WTC11 (cell line): ENCODE data around the gene AVL9.

ENCODE experiments used
- IRF2 ChIP-seq: sonication (generic); formaldehyde crosslinking; IDR thresholded peaks from 2 replicates; pipeline ENCODE4 v1.8.0; 2022; ENCODE audit warnings: low read depth, missing genetic modification reagents, borderline replicate concordance
- TEAD4 ChIP-seq: sonication (generic); formaldehyde crosslinking; IDR thresholded peaks from 2 replicates; pipeline ENCODE4 v1.8.0; 2022; ENCODE audit warnings: mild to moderate bottlenecking, missing genetic modification reagents
- TP53 ChIP-seq: sonication (generic); formaldehyde crosslinking; IDR thresholded peaks from 2 replicates; pipeline ENCODE4 v1.8.1; 2023; ENCODE audit warnings: mild to moderate bottlenecking, missing genetic modification reagents
- ZNF138 ChIP-seq: sonication (generic); formaldehyde crosslinking; conservative IDR thresholded peaks from 2 replicates; pipeline ENCODE4 v1.8.1; 2022; ENCODE audit warnings: mild to moderate bottlenecking, moderate library complexity, missing genetic modification reagents
- ZNF263 ChIP-seq: sonication (generic); formaldehyde crosslinking; IDR thresholded peaks from 2 replicates; pipeline ENCODE4 v1.8.1; 2022; ENCODE audit warnings: low read depth, mild to moderate bottlenecking, moderate library complexity, missing genetic modification reagents
- TF ChIP-seq, protein P1 (sequence below): sonication (generic); formaldehyde crosslinking; IDR thresholded peaks from 2 replicates; pipeline ENCODE4 v1.8.1; 2023; ENCODE audit warnings: mild to moderate bottlenecking, missing genetic modification reagents, moderate library complexity
- TF ChIP-seq, protein P2 (sequence below): sonication (generic); formaldehyde crosslinking; conservative IDR thresholded peaks from 2 replicates; pipeline ENCODE4 v1.8.1; 2023; ENCODE audit warnings: mild to moderate bottlenecking, low read depth, missing genetic modification reagents, moderate library complexity
- TF ChIP-seq, protein P3 (sequence below): sonication (generic); formaldehyde crosslinking; IDR thresholded peaks from 2 replicates; pipeline ENCODE4 v1.8.0; 2023; ENCODE audit warnings: mild to moderate bottlenecking, missing genetic modification reagents
- TF ChIP-seq, protein P4 (sequence below): fragments of 200-600 bp; IDR thresholded peaks from 2 replicates; pipeline ENCODE4 v1.8.0; 2022; ENCODE audit warnings: antibody characterized with exemption
- TF ChIP-seq, protein P5 (sequence below): sonication (generic); formaldehyde crosslinking; IDR thresholded peaks from 2 replicates; pipeline ENCODE4 v1.8.0; 2022; ENCODE audit warnings: mild to moderate bottlenecking, missing genetic modification reagents
- TF ChIP-seq, protein P6 (sequence below): sonication (generic); formaldehyde crosslinking; IDR thresholded peaks from 2 replicates; pipeline ENCODE4 v1.8.0; 2022; ENCODE audit warnings: mild to moderate bottlenecking, missing genetic modification reagents
- TF ChIP-seq, protein P7 (sequence below): sonication (generic); formaldehyde crosslinking; IDR thresholded peaks from 2 replicates; pipeline ENCODE4 v1.8.0; 2023; ENCODE audit warnings: missing genetic modification reagents, mild to moderate bottlenecking, borderline replicate concordance
- TF ChIP-seq, protein P8 (sequence below): sonication (generic); formaldehyde crosslinking; IDR thresholded peaks from 2 replicates; pipeline ENCODE4 v1.8.1; 2022; ENCODE audit warnings: mild to moderate bottlenecking, missing genetic modification reagents, moderate library complexity, borderline replicate concordance
- TF ChIP-seq, protein P9 (sequence below): sonication (generic); formaldehyde crosslinking; IDR thresholded peaks from 2 replicates; pipeline ENCODE4 v1.8.1; 2022; ENCODE audit warnings: missing genetic modification reagents, borderline replicate concordance

DNA sequence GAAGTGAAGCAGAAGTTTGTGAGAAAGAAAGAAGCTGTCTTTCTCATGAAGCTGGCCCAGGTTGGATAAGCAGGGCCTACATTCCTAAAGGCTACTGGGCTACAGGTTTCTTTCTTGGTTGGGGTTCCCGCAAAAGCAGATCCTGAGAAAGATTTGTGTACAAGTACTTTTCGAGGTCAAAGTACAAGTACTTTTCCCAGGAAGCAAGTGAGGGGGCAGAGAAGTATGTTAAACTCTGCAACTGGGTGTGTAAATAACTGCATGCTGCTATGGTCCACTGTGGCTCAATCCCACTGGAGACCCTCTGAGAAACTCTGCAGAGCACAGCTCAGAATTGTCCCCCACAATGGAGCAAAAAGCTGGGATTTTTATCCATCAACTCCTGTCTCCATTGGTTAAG, 33.8 kb upstream of the AVL9 start:
- TF ChIP-seq, protein P1, sequence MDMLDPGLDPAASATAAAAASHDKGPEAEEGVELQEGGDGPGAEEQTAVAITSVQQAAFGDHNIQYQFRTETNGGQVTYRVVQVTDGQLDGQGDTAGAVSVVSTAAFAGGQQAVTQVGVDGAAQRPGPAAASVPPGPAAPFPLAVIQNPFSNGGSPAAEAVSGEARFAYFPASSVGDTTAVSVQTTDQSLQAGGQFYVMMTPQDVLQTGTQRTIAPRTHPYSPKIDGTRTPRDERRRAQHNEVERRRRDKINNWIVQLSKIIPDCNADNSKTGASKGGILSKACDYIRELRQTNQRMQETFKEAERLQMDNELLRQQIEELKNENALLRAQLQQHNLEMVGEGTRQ (CRISPR knock-in tag), result no peak
- TF ChIP-seq, protein P2, sequence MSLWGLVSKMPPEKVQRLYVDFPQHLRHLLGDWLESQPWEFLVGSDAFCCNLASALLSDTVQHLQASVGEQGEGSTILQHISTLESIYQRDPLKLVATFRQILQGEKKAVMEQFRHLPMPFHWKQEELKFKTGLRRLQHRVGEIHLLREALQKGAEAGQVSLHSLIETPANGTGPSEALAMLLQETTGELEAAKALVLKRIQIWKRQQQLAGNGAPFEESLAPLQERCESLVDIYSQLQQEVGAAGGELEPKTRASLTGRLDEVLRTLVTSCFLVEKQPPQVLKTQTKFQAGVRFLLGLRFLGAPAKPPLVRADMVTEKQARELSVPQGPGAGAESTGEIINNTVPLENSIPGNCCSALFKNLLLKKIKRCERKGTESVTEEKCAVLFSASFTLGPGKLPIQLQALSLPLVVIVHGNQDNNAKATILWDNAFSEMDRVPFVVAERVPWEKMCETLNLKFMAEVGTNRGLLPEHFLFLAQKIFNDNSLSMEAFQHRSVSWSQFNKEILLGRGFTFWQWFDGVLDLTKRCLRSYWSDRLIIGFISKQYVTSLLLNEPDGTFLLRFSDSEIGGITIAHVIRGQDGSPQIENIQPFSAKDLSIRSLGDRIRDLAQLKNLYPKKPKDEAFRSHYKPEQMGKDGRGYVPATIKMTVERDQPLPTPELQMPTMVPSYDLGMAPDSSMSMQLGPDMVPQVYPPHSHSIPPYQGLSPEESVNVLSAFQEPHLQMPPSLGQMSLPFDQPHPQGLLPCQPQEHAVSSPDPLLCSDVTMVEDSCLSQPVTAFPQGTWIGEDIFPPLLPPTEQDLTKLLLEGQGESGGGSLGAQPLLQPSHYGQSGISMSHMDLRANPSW (CRISPR knock-in tag), result no peak
- TF ChIP-seq, protein P3, sequence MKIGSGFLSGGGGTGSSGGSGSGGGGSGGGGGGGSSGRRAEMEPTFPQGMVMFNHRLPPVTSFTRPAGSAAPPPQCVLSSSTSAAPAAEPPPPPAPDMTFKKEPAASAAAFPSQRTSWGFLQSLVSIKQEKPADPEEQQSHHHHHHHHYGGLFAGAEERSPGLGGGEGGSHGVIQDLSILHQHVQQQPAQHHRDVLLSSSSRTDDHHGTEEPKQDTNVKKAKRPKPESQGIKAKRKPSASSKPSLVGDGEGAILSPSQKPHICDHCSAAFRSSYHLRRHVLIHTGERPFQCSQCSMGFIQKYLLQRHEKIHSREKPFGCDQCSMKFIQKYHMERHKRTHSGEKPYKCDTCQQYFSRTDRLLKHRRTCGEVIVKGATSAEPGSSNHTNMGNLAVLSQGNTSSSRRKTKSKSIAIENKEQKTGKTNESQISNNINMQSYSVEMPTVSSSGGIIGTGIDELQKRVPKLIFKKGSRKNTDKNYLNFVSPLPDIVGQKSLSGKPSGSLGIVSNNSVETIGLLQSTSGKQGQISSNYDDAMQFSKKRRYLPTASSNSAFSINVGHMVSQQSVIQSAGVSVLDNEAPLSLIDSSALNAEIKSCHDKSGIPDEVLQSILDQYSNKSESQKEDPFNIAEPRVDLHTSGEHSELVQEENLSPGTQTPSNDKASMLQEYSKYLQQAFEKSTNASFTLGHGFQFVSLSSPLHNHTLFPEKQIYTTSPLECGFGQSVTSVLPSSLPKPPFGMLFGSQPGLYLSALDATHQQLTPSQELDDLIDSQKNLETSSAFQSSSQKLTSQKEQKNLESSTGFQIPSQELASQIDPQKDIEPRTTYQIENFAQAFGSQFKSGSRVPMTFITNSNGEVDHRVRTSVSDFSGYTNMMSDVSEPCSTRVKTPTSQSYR (CRISPR knock-in tag), result no peak
- TF ChIP-seq, protein P4, sequence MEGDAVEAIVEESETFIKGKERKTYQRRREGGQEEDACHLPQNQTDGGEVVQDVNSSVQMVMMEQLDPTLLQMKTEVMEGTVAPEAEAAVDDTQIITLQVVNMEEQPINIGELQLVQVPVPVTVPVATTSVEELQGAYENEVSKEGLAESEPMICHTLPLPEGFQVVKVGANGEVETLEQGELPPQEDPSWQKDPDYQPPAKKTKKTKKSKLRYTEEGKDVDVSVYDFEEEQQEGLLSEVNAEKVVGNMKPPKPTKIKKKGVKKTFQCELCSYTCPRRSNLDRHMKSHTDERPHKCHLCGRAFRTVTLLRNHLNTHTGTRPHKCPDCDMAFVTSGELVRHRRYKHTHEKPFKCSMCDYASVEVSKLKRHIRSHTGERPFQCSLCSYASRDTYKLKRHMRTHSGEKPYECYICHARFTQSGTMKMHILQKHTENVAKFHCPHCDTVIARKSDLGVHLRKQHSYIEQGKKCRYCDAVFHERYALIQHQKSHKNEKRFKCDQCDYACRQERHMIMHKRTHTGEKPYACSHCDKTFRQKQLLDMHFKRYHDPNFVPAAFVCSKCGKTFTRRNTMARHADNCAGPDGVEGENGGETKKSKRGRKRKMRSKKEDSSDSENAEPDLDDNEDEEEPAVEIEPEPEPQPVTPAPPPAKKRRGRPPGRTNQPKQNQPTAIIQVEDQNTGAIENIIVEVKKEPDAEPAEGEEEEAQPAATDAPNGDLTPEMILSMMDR, result no peak
- TF ChIP-seq, protein P5, sequence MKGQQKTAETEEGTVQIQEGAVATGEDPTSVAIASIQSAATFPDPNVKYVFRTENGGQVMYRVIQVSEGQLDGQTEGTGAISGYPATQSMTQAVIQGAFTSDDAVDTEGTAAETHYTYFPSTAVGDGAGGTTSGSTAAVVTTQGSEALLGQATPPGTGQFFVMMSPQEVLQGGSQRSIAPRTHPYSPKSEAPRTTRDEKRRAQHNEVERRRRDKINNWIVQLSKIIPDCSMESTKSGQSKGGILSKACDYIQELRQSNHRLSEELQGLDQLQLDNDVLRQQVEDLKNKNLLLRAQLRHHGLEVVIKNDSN (CRISPR knock-in tag), result no peak
- TF ChIP-seq IRF2 (CRISPR knock-in tag) (no peak), ZNF263 (CRISPR knock-in tag) (no peak), TP53 (CRISPR knock-in tag) (no peak), ZNF138 (CRISPR knock-in tag) (no peak), TEAD4 (no peak)
- TF ChIP-seq, protein P6, sequence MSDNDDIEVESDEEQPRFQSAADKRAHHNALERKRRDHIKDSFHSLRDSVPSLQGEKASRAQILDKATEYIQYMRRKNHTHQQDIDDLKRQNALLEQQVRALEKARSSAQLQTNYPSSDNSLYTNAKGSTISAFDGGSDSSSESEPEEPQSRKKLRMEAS (CRISPR knock-in tag), result no peak
- TF ChIP-seq, protein P7, sequence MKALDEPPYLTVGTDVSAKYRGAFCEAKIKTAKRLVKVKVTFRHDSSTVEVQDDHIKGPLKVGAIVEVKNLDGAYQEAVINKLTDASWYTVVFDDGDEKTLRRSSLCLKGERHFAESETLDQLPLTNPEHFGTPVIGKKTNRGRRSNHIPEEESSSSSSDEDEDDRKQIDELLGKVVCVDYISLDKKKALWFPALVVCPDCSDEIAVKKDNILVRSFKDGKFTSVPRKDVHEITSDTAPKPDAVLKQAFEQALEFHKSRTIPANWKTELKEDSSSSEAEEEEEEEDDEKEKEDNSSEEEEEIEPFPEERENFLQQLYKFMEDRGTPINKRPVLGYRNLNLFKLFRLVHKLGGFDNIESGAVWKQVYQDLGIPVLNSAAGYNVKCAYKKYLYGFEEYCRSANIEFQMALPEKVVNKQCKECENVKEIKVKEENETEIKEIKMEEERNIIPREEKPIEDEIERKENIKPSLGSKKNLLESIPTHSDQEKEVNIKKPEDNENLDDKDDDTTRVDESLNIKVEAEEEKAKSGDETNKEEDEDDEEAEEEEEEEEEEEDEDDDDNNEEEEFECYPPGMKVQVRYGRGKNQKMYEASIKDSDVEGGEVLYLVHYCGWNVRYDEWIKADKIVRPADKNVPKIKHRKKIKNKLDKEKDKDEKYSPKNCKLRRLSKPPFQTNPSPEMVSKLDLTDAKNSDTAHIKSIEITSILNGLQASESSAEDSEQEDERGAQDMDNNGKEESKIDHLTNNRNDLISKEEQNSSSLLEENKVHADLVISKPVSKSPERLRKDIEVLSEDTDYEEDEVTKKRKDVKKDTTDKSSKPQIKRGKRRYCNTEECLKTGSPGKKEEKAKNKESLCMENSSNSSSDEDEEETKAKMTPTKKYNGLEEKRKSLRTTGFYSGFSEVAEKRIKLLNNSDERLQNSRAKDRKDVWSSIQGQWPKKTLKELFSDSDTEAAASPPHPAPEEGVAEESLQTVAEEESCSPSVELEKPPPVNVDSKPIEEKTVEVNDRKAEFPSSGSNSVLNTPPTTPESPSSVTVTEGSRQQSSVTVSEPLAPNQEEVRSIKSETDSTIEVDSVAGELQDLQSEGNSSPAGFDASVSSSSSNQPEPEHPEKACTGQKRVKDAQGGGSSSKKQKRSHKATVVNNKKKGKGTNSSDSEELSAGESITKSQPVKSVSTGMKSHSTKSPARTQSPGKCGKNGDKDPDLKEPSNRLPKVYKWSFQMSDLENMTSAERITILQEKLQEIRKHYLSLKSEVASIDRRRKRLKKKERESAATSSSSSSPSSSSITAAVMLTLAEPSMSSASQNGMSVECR (CRISPR knock-in tag), result no peak
- TF ChIP-seq, protein P8, sequence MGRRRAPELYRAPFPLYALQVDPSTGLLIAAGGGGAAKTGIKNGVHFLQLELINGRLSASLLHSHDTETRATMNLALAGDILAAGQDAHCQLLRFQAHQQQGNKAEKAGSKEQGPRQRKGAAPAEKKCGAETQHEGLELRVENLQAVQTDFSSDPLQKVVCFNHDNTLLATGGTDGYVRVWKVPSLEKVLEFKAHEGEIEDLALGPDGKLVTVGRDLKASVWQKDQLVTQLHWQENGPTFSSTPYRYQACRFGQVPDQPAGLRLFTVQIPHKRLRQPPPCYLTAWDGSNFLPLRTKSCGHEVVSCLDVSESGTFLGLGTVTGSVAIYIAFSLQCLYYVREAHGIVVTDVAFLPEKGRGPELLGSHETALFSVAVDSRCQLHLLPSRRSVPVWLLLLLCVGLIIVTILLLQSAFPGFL (CRISPR knock-in tag), result no peak
- TF ChIP-seq, protein P9, sequence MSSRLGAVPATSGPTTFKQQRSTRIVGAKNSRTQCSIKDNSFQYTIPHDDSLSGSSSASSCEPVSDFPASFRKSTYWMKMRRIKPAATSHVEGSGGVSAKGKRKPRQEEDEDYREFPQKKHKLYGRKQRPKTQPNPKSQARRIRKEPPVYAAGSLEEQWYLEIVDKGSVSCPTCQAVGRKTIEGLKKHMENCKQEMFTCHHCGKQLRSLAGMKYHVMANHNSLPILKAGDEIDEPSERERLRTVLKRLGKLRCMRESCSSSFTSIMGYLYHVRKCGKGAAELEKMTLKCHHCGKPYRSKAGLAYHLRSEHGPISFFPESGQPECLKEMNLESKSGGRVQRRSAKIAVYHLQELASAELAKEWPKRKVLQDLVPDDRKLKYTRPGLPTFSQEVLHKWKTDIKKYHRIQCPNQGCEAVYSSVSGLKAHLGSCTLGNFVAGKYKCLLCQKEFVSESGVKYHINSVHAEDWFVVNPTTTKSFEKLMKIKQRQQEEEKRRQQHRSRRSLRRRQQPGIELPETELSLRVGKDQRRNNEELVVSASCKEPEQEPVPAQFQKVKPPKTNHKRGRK (CRISPR knock-in tag), result no peak
